ENCODE results near the gene FUCA2.

DNA sequence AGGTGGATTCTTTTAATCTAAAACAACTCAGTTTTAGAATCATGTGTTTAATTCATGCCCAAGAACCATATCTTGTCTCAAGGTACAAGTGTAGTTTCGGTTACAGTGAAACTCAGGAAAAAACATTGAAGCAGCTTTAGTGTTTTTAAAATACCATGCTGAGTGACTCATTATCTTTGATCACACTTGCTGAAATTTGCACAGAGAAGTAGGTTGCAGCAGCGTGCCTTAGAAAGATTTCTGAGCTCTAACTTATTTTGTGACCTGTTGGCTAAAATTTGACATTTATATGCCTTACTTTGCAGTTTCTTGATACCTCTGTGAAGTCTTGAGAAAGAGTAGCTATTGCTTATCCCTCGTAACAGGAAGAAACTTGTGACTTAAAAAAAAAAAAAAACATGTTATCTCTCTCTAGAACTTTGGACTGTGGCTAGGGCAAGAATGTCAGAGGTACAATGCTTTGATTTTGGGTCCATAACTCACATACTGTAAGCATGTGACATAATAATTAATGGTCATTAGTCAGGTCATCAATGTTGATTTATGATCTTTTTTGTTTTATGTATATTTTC, 34.5 kb upstream of the FUCA2 start:
- TF ChIP-seq SMC3 (IDR thresholded peaks at IDR 0.05; ENCODE audit: low read depth, low read length) (no peak), CTCF (IDR thresholded peaks at IDR 0.05) (no peak), SIN3A (IDR thresholded peaks at IDR 0.05; ENCODE audit: borderline replicate concordance, low read depth, low read length) (no peak), GATA2 (CRISPR knock-in tag; IDR thresholded peaks at IDR 0.05) (no peak), POLR2AphosphoS5 (IDR thresholded peaks at IDR 0.05; ENCODE audit: low read depth, low read length) (no peak)

Data from SK-N-SH (cell line).